ENCODE measurements around the gene BIRC2.
"Not testable (repeated sequence)": the region's sequence is repeated elsewhere in the genome, so short reads cannot be mapped to it uniquely, and the experiment has no call there.

Gene BIRC2

DNA sequence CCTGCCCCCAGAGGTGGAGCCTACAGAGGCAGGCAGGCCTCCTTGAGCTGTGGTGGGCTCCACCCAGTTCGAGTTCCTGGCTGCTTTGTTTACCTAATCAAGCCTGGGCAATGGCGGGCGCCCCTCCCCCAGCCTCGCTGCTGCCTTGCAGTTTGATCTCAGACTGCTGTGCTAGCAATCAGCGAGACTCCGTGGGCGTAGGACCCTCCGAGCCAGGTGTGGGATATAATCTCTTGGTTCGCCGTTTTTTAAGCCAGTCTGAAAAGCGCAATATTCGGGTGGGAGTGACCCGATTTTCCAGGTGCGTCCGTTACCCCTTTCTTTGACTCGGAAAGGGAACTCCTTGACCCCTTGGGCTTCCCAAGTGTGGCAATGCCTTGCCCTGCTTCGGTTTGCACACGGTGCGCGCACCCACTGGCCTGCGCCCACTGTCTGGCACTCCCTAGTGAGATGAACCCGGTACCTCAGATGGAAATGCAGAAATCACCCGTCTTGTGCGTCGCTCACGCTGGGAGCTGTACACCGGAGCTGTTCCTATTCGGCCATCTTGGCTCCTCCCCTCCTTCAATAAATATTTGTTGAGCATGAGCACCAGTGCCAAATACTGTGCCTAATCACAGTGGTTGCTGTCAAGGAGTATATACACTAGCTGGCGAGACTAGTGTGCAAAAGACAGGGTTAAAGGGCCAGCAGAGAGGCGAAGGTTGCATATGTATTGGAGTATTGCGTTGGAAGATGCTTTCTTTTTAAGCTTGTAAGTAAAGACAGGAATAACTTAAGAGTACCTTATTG lies 27.8 kb downstream of the BIRC2 start:
- DNase-seq (ENCODE audit: low read depth in 2 of 2, low spot score in 1 of 2), result not testable (repeated sequence)

- no peak for DNase-seq (ENCODE audit: low read depth in 2 of 2, low spot score in 1 of 2)
These were observed 28.8 kb downstream of the BIRC2 start for GRCh38 chr11:102375720-102376399.

DNA sequence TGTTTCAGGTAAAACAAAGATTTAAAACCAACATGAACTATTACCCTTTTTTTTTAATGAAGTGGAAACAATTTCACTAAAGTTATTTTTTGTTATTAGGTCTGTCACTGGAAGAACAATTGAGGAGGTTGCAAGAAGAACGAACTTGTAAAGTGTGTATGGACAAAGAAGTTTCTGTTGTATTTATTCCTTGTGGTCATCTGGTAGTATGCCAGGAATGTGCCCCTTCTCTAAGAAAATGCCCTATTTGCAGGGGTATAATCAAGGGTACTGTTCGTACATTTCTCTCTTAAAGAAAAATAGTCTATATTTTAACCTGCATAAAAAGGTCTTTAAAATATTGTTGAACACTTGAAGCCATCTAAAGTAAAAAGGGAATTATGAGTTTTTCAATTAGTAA lies 30.9 kb downstream of the BIRC2 start:
- no peak for DNase-seq (ENCODE audit: low read depth in 2 of 2, low spot score in 1 of 2)

GRCh38 chr11:102378818-102379217 lies 31.8 kb downstream of the BIRC2 start:
- DNase-seq (ENCODE audit: low read depth in 2 of 2, low spot score in 1 of 2), result no peak

DNA sequence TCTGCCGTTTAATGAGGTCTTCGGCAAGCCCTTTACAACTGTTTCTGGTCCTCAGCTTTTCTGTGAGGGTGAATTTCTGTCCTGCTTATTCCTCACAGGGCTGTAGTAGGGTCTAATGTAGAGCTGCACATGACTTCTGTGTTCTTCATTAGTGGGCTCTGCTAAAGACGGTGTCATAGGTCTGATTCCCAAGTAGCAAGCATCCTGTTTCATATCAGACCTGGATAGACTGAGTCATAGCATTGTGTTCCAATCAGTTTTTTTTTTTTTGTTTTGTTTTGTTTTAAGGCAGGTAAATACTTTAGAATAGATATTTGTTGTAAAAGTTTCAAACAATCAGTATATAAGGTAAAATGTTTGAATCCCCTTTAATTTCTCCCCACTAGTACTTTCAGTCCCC lies 35.4 kb downstream of the BIRC2 start:
- DNase-seq (ENCODE audit: low read depth in 2 of 2, low spot score in 1 of 2), result no peak

DNA sequence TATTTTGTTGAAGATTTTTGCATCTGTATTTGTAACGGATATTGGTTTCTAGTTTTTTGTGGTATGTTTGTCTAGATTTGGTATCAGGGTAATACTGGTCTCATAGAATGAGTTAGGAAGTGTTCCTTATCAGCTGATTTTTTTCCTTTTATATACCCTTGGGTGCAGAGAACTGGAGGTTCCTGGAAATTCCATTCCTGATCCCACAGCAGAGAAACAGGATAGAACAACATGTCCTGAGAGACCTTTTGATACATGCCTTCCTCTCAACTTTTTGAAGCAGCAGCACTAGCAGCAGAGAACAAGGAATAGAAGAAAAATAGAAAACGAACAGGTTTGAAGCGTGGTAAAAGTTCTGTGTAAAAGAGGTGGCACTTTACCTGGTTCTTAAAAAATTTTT lies 36.8 kb downstream of the BIRC2 start:
- no peak for DNase-seq (ENCODE audit: low read depth in 2 of 2, low spot score in 1 of 2)

DNA sequence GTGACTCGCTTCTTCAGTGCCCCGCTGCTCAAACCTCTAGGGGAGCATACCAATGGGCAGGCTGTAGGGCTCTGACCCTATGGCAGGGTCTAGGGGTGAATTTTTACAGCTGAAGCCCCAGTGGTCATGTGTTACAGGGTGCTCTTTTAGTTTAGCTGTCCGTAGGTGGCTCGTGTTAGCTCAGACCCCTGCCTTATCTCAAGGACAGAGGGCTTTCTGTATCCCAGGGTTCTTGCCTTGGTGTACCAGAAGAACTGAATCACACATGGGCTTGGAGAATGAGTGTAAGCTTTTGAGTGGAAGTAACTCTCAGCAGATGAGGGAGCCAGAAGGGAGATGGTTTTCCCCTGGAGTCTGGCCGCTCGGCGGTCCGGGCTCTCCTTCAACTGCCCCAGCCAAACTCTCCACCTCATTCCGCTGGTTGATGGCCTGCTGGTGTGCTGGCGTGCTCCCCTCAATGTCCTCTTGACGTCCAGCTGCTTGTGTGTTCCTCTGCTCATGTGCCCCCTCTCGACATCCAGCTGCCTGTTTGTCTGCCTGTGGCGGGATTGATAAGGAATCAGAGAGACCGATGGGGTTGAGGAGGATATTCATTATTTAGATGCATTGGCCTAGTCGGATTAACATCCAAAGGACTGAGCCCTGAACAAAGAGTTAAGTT lies 37.5 kb downstream of the BIRC2 start:
- no peak for DNase-seq (ENCODE audit: low read depth in 2 of 2, low spot score in 1 of 2)

DNA sequence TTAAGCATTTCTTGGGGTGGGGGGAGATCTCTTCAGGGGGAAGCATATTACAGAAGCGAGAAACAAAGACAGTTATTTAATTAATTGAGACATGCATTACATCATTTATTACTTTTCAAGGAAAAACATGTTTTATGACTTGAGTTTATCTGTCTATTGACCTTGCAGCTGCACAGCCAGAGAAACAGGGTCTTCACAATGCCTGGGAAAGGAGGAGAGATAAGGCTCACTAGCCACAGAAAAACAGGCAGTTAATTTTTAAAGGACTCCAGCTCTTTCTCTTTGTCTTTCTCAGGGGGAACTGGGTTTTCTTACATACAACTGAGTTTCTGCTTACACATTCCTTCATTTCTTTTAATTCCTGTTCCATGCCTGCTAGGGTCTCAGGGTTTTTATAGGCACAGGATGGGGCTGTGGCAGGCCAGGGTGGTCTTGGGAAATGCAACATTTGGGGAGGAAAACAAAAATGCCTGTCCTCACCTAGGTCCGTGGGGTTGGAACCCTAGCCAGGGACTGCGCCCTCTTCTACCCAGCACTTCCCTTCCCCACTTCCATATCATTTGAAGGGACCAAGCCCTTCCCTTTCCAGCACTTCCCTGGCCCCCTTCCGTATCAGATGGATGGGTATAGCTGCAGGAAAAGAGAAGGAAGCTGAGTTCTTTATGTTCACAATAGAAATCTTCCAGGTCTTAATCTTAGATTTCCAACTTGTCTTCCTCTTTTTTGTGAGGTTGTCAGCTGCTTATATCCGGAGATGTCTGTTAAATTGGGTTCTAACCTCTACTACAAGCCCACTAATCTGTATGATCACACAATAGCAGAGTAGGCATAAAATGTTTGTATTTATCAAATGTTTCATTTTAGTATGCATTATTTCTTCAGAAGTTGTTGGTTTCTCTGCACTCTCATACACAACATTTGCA lies 38.3 kb downstream of the BIRC2 start:
- no peak for DNase-seq (ENCODE audit: low read depth in 2 of 2, low spot score in 1 of 2)

- DNase-seq (ENCODE audit: low read depth in 2 of 2, low spot score in 1 of 2), result no peak
These were observed 39.2 kb downstream of the BIRC2 start for GRCh38 chr11:102386136-102386734.

DNA sequence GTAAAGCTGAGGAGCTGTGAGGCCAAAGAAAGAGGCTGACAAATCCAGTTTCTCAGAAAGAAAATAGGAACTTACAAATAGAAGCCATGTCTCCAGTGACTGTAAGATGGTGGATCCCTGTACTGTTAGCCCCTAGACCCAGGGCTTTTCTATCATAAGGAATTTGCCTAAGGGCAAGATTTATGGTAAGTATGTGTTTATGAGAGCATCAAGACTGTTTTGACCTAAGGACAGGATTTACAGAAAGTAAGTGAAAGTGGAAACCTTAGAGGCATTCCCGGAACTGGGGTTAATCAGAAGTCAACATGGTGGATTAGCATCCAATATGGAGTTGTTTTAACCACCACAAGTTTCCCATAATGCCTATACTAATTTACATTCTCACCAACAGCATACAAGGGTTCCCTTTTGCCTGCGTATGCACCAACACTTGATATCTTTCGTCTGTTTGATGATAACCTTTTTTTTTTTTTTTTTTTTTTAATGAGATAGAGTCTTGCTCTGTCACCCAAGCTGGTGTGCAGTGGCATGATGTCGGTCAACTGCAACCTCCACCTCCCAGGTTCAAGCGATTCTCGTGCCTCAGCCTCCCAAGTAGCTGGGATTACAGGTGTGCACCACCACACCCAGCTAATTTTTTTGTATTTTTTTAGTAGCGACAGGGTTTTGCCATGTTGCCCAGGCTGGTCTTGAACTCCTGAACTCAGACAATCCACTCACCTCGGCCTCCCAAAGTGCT lies 40.2 kb downstream of the BIRC2 start:
- DNase-seq (ENCODE audit: low read depth in 2 of 2, low spot score in 1 of 2), result no peak

DNA sequence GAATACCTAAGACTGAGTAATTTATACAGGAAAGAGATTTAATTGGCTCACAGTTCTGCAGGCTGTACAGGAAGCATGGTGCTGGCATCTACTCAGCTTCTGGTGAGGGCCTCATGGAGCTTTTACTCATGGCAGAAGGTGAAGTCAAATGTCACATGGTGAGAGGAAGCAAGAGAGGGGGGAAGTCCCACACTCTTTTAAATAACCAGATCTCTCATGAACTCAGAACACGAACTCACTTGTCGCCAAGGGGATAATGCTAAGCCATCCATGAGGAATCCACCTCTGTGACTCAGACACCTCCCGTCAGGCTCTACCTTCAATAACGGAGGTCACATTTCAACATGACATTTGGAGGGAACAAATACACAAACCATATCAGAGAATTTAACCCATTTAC lies 42.2 kb downstream of the BIRC2 start:
- DNase-seq (ENCODE audit: low read depth in 2 of 2, low spot score in 1 of 2), result no peak

- DNase-seq (ENCODE audit: low read depth in 2 of 2, low spot score in 1 of 2), result peak; percentile 16 to 38
These were observed 43.9 kb downstream of the BIRC2 start for GRCh38 chr11:102390667-102391465.

DNA sequence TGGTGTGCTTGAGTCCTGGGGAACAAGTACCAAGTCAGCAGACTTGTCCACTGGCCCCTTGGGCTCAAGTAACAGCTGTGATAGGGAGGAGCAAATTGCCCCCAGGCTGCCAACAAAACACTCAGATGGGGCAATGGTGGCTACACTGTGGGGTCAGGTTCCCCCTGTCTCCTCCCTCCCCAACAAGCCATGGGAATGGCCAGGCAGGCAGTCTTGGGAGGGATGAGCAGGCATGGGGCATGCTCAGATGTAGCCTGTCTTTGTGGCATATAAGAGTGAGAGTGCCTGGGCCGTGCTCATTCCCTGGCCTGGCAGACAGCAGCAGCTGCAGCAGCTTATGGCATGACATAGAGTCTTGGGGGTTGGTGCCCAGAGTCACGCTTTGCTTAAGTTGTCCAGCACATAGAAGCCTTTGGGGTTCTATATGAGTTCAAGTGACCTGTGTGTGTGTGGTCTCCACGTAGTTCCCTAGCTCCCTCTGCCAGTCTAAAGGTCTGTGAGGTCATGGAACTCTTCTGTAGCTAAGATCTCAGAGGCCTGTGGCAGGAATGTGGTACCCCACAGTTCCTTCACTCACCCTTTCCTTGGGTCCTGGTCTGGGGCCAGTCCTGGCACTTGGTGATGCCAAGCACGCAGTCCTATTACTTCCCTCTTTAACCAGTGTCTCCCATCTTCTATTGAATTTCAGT lies 44.7 kb downstream of the BIRC2 start:
- DNase-seq (ENCODE audit: low read depth in 2 of 2, low spot score in 1 of 2), result no peak

- DNase-seq (ENCODE audit: low read depth in 2 of 2, low spot score in 1 of 2), result no peak
These were observed 46.3 kb downstream of the BIRC2 start for GRCh38 chr11:102393272-102393730.

- no peak for DNase-seq (ENCODE audit: low read depth in 2 of 2, low spot score in 1 of 2)
These were observed 48.8 kb downstream of the BIRC2 start for GRCh38 chr11:102395720-102396393.

DNA sequence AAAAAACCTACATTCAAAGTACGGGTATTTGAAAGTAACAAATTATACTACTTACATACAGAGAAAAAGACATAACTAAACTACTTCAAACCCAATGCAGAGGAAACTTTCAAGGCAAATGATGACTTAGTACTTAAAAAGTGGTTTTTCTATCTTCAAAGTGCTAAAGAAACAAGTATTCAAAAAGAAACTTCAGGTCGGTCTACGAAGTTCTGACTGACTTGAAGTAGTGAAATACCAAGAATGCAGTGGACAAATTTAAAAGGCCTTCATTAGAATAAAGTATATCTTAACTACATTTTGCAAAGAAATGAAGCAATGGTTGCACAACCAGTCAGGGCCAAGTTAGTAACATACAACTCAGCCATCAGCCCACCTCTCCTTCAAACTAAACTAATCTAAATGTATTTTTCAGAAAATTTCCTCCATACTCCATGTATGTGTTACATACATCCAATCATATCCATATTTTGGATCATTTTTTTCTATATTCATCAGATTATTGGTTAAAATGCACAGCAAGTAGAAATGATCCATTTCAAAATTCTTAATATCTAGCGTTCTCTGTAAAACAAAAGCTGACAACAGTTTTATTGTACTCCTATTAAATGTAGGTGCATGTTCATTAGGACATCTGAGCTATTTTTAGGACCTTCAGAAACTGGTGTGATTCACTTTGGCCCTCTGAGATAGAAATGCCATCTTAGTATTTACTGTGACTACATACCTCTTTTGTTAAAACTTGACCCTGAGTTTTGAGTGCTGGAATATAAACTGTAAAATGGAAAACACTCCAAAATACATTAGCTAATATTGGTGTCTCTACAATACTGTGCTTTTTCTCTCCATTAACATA lies 49.9 kb downstream of the BIRC2 start:
- no peak for DNase-seq (ENCODE audit: low read depth in 2 of 2, low spot score in 1 of 2)

DNA sequence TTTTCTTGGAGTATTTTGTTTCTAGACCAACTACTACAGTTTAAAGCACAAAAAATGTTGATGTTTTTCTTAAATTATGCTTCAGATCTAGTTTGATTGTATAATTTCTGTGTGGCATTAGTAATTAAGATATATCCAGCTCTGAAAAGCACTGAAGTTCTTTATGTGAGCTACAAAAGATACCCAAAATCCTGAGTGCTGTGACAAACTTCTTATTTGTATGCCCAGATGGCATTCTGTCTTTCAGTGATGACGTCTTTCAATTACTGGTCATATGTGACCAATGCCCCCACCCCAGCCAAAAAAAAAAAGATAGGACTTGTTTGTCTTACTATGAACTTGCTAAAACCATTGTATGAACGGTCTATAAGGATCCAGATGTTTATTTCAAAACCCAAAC lies 51.3 kb downstream of the BIRC2 start:
- DNase-seq (ENCODE audit: low read depth in 2 of 2, low spot score in 1 of 2), result no peak

All from stimulated activated CD8-positive, alpha-beta memory T cell treated with anti-CD3 and anti-CD28 coated beads, Interleukin-4, amount 100 ng/mL, for 1 hour (primary cell).